Esophagus squamous epithelium (tissue), 5 donors: ENCODE data around the gene NOL3. TPM values are rescaled to one million over a fixed set of nuclear protein-coding genes. Genes with fewer than 3 reads are reported as not detected.

ENCODE experiments used
- DNase-seq: peaks from one replicate; lab custom pipeline; 2025; lab: John Stamatoyannopoulos, UW
- H3K27ac ChIP-seq, 4 donors: fragments of 200-600 bp; sonication (generic); one replicate each; pipeline ENCODE4 v1.5.1; 2016 to 2019; ENCODE audit warnings: mild to moderate bottlenecking in 1 of 4
- H3K27me3 ChIP-seq, 4 donors: fragments of 200-600 bp; sonication (generic); 1 replicate in 3 of 4; 2 replicates in 1 of 4; pipeline versions ENCODE4 v1.5.1 to v1.6.0; 2017 to 2021; ENCODE audit warnings: antibody characterized with exemption in 1 of 4
- H3K36me3 ChIP-seq, 3 donors: fragments of 200-600 bp; sonication (generic); one replicate each; pipeline ENCODE4 v1.5.1; 2016 to 2019
- H3K4me1 ChIP-seq, 3 donors: fragments of 200-600 bp; sonication (generic); one replicate each; pipeline ENCODE4 v1.5.1; 2017 to 2019
- H3K4me3 ChIP-seq, 4 donors: fragments of 200-600 bp; sonication (generic); 1 replicate in 3 of 4; 2 replicates in 1 of 4; pipeline ENCODE4 v1.5.1; 2016 to 2019; ENCODE audit warnings: mild to moderate bottlenecking in 2 of 4, moderate library complexity in 1 of 4
- H3K9me3 ChIP-seq, 3 donors: fragments of 200-600 bp; sonication (generic); one replicate each; pipeline ENCODE4 v1.5.1; 2016 to 2019
- CTCF ChIP-seq, 6 experiments: fragments of 450-650 bp in 4 of 6; fragments of 200-600 bp in 2 of 6; sonication (generic) in 2 of 6; IDR thresholded peaks; one replicate each; pipeline ENCODE4 v1.5.1; 2016 to 2019; ENCODE audit warnings: antibody characterized with exemption in 6 of 6, mild to moderate bottlenecking in 4 of 6, moderate library complexity in 4 of 6
- POLR2A ChIP-seq, 4 donors: fragments of 450-650 bp; IDR thresholded peaks; one replicate each; pipeline ENCODE4 v1.6.1; 2017; ENCODE audit warnings: antibody characterized with exemption in 4 of 4, mild to moderate bottlenecking in 4 of 4, moderate library complexity in 3 of 4
- WGBS, 2 donors: methylation state at CpG; one replicate each; pipeline ENCODE4 v1.1.5; 2018; 5-methylcytosine and 5-hydroxymethylcytosine counted together
- intact Hi-C: fragments of 100-400 bp; cut with DNase I; formaldehyde crosslinking; loops from one replicate; pipeline ENCODE4 v1.15.0; 2022
- total RNA-seq, 4 donors: library from RNA; depleted of rRNA; stranded (reverse); fragments of >200 nt; gene quantifications; one replicate each; pipeline ENCODE4 v1.1.0, GENCODE V29; 2016
- donor health status: DM: yes; HTN: yes; CAD: no.

The NOL3 gene
- total RNA-seq, 4 donors from 2014 or later, result 25.1 to 56.1 (median 36.7) TPM

GRCh38 chr16:67176662-67177061 lies 6.3 kb downstream of the NOL3 start:
- Histone ChIP-seq H3K4me3 (no peak overlapping the region), H3K27ac (no peak overlapping the region), H3K4me1 (peaks cover 48 to 99% (median 60%) of the 10 kb centered on the region in 3 donors), H3K27me3 (no peaks in the 10 kb centered on the region), H3K9me3 (no peaks in the 10 kb centered on the region), H3K36me3 (peaks cover 0 to 12% (median 0%) of the 10 kb centered on the region in 3 donors)
- intact Hi-C loops, result no loop called here
- no peak for DNase-seq
- TF ChIP-seq CTCF (IDR thresholded peaks at IDR 0.05) (no peak), POLR2A (IDR thresholded peaks at IDR 0.05) (no peak)
- WGBS, 2 donors, result 66 to 77% methylated on average over 5 to 8 of the region's 12 CpGs

DNA sequence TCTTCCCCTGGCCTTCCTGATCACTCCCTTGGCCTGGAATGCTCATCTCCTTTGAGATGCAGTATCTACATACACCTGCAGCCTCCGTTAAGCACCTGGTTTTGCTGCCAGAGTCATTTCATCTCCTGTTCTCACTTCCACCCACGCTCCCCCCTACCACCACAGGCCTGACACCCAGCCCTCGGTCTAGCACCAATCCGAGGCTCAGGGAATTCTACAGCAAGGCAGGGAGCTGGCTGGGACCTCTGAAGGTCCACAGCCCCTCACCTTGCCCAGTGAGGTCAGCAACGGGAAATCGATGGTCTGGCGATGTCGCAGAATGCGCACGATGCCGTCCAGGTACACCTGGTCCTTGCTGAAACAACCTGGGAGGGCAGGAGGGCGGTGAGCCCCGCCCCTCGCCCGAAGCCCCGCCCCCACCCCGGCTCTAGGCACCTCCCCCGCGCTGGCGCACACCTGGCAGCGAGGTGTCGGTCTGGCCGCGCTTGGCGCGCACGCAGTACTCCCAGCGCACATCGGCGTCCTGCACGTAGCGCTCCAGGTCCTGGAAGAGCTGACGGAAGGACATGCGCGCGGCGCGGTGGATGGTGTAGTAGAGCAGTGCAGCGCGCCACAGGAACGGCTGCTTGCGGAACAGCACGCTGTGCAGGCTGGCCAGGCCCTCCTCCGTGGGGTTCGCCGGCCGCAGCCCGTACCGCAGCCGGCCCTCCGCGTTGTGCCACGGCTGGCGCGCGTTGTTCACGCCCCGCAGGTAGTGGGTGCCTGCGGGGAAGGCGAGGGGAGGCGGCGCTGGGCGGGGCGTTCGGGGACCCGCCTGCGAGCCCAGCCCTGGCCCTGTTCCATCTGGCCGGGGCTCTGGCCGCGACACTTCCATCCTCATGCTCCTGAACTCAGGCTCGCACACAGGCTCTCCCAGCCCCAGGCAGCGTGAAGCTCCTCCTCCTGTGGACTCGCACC lies 7.7 kb downstream of the NOL3 start:
- Histone ChIP-seq H3K27me3 (no peaks in the 10 kb centered on the region), H3K9me3 (no peaks in the 10 kb centered on the region), H3K36me3 (peaks cover 0 to 12% (median 0%) of the 10 kb centered on the region in 3 donors), H3K4me1 (peaks cover 48 to 100% (median 65%) of the 10 kb centered on the region in 3 donors), H3K27ac (peak overlapping the region; percentile 74 to 90 (median 84)), H3K4me3 (peak overlapping the region; percentile 38 to 70 (median 50))
- 4 to 9% methylated on average over 3 to 11 of the region's 73 CpGs for WGBS, 2 donors
- intact Hi-C loops, result no loop called here
- DNase-seq, result no peak
- peak in 2 of 6 experiments; percentile 20 to 28 for TF ChIP-seq CTCF (IDR thresholded peaks at IDR 0.05)
- peak in 2 of 4 donors; percentile 26 to 56 for TF ChIP-seq POLR2A (IDR thresholded peaks at IDR 0.05)

DNA sequence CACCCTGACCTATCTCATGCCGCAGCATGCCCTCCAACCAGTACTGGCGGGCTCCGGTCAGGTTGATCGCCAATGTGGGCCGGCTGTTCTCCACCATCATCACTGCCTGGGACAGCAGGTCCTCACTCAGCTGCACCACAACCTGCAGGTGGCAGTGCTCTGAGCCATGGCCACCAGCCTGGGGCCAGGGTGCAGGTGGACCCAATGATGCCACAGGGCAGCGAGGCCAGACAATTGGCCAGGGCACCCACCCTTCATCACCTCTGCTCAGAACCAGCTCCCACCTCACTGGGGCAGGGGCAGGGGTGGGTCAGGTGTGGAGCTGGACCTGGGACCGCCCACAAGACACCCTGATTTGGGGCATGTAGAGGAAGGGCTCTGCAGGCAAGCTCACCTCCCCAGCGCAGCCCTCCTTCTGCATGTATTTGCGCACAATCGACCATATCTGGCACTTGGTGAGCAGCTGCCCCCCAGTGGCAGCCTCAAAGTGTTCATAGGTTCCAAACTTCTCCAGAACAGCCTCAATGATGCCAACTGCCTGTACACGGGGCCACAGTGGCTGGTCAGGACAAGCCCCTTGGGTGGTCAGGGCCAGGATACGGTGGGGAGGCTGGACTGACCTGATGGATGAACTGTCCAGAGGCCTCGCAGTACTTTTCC lies 9.2 kb downstream of the NOL3 start:
- no peak for DNase-seq
- WGBS, 2 donors, result 59 to 60% methylated on average over 6 to 8 of the region's 13 CpGs
- no peaks in the 10 kb centered on the region for H3K9me3 ChIP-seq
- H3K36me3 ChIP-seq, result peaks cover 0 to 12% (median 0%) of the 10 kb centered on the region in 3 donors
- H3K4me3 ChIP-seq, result no peak overlapping the region
- intact Hi-C loops, result no loop called here
- TF ChIP-seq CTCF (IDR thresholded peaks at IDR 0.05) (peak in 4 of 6 experiments; percentile 9 to 34 (median 20)), POLR2A (IDR thresholded peaks at IDR 0.05) (no peak)
- H3K27ac ChIP-seq, result peak overlapping the region; percentile 74 to 90 (median 84)
- peaks cover 39 to 94% (median 59%) of the 10 kb centered on the region in 3 donors for H3K4me1 ChIP-seq
- no peaks in the 10 kb centered on the region for H3K27me3 ChIP-seq

DNA sequence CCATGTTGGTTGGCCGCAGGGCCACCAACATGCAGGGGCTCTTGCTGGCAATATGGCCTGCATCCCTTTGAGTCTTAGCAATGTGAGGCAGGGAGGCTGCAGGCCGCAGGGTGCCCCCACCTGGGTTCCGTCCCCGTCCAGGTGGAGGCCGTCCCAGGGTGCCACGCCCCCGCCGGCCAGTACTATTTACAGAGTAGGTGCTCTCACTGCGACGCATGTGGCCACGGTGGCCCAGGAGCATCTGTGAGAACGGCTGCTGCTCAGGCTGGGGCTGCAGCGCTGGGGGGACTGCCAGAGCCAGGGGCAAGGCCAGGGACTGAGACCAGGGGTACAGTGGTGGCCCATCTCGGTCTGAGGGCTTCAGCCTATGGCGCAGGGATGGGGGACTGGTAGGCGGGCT lies 9.8 kb downstream of the NOL3 start:
- H3K36me3 ChIP-seq, result peaks cover 0 to 12% (median 0%) of the 10 kb centered on the region in 3 donors
- no peaks in the 10 kb centered on the region for H3K9me3 ChIP-seq
- WGBS, 2 donors, result 80 to 100% methylated on average over 1 of the region's 16 CpGs
- TF ChIP-seq CTCF (IDR thresholded peaks at IDR 0.05), result no peak
- no peak for TF ChIP-seq POLR2A (IDR thresholded peaks at IDR 0.05)
- H3K4me1 ChIP-seq, result peaks cover 39 to 94% (median 59%) of the 10 kb centered on the region in 3 donors
- no peak for DNase-seq
- peak overlapping the region in 2 of 4 donors; percentile 88 to 90 for H3K27ac ChIP-seq
- intact Hi-C loops, result no loop called here
- H3K27me3 ChIP-seq, result no peaks in the 10 kb centered on the region
- H3K4me3 ChIP-seq, result no peak overlapping the region
